NB4 (cell line): Measurements from ENCODE around the gene FOXL3.
"Not testable (repeated sequence)": the region's sequence is repeated elsewhere in the genome, so short reads cannot be mapped to it uniquely, and the experiment has no call there.

ENCODE experiments used
- CTCF ChIP-seq: IDR thresholded peaks from one replicate; pipeline ENCODE4 v1.5.1; 2012; ENCODE audit warnings: low read depth, low read length
- POLR2A ChIP-seq: IDR thresholded peaks from 2 replicates; pipeline ENCODE4 v1.6.1; 2011; ENCODE audit warnings: mild to moderate bottlenecking; ENCODE audit not compliant: insufficient read length; ENCODE audit errors: extremely low read depth

DNA sequence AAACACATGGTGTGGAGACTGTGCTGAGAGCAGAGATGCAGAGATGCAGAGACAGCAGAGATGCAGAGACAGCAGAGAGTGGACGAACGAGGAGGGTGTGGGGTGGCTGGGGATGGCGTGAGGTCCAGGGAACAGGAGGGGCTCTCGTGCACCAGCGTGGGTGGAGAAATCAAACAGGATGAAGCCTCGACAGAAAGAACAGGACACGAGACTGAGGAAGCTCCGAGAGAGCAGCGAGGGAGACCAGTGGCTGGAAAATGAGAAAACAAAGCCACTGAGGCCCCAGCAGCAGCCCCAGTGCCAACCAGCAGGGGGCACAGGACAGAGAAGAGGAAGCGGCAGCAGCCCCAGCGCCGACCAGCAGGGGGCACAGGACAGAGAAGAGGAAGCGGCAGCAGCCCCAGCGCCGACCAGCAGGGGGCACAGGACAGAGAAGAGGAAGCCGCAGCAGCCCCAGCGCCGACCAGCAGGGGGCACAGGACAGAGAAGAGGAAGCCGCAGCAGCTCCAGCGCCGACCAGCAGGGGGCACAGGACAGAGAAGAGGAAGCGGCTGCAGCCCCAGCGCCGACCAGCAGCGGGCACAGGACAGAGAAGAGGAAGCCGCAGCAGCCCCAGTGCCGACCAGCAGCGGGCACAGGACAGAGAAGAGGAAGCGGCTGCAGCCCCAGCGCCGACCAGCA, 27.2 kb upstream of the FOXL3 start:
- not testable (repeated sequence) for TF ChIP-seq CTCF, POLR2A
